Testis (tissue), 3 donors: ENCODE measurements around the gene LTB. TPM values are rescaled to one million over a fixed set of nuclear protein-coding genes. Genes with fewer than 3 reads are reported as not detected.

Source experiments
- DNase-seq: peaks from one replicate; pipeline ENCODE4 v3.0.0-alpha.2; 2019
- H3K27ac ChIP-seq, 2 donors: fragments of 200-600 bp; sonication (generic); one replicate each; pipeline ENCODE4 v1.5.1; 2019
- H3K27me3 ChIP-seq: fragments of 200-600 bp; sonication (generic); one replicate; pipeline ENCODE4 v1.5.1; 2019
- H3K36me3 ChIP-seq: fragments of 200-600 bp; sonication (generic); one replicate; pipeline ENCODE4 v1.5.1; 2017; ENCODE audit warnings: low read depth; ENCODE audit errors: missing control alignments
- H3K4me1 ChIP-seq: fragments of 200-600 bp; sonication (generic); one replicate; pipeline ENCODE4 v1.5.1; 2019
- H3K4me3 ChIP-seq, 2 donors: fragments of 200-600 bp; sonication (generic); one replicate each; pipeline ENCODE4 v1.5.1; 2017 to 2019
- H3K9me3 ChIP-seq: fragments of 200-600 bp; sonication (generic); one replicate; pipeline ENCODE4 v1.5.1; 2017
- POLR2A ChIP-seq: fragments of 450-650 bp; IDR thresholded peaks from one replicate; pipeline ENCODE4 v1.6.1; 2017; ENCODE audit warnings: antibody characterized with exemption, mild to moderate bottlenecking, moderate library complexity
- WGBS, 2 donors: methylation state at CpG; one replicate each; pipeline ENCODE4 v1.1.5; 2018; 5-methylcytosine and 5-hydroxymethylcytosine counted together
- intact Hi-C: fragments of 100-400 bp; cut with DNase I; formaldehyde crosslinking; loops from one replicate; pipeline ENCODE4 v1.15.1; 2023; ENCODE audit warnings: low total_unique reads
- polyA plus RNA-seq: library from polyadenylated mRNA; stranded (reverse); fragments of 350-450 nt; fragmentation: Illumina TruSeq; extraction: RNeasy Lipid Tissue Mini Kit (QIAGEN cat#74804); gene quantifications from one replicate; pipeline ENCODE4 v1.2.3, GENCODE V29; 2014; ENCODE audit warnings: low read depth, low replicate concordance; ENCODE audit not compliant: insufficient read depth
- total RNA-seq, 2 donors: library from RNA; depleted of rRNA; stranded (reverse); fragments of >200 nt; gene quantifications; one replicate each; pipeline ENCODE4 v1.2.3, GENCODE V29; 2016
- TF ChIP-seq, protein P1 (sequence below), 3 experiments: fragments of 450-650 bp in 2 of 3; fragments of 200-600 bp in 1 of 3; sonication (generic) in 1 of 3; IDR thresholded peaks; one replicate each; pipeline ENCODE4 v1.5.1; 2016 to 2019; ENCODE audit warnings: antibody characterized with exemption in 3 of 3, mild to moderate bottlenecking in 2 of 3, moderate library complexity in 1 of 3

LTB gene
- total and polyA plus RNA-seq, 3 donors from 2014 or later = 2.0 to 7.2 TPM; not detected in 1

DNA sequence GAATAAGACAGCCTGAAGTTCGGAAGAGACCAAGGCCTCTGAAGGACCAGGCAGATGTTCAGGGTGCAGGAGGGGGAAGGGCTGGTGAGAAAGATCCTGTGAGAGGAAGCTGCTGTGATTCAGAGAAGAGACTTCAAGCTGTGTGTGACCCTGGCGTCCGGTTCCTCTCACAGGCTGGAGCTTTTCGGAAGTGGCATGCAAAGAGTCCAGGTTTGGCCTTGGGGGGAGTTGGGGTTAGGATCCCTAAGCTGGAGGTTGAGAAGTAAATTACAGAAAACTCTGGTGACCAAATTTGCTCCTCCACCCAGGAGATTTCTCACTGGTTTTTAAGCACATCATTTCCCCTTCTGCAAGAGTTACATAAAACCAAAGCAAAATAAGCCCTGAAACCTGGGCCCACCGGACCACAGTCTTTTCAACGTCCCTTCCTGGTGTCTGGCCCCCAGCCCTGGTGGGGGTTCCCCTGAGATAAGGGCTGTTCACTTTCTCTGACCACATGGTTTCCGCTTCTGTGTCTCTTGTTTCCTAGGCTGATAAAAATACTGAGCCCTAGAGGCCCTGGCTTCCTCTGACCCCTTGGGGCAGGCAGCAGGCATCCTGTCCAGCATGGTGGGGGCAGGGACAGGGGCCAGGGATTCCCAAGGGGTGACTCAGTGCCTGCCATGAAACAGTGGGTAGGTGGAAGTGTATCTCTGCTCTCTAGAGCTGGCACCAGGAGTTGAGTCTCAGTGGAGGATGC is 22.1 kb downstream of the LTB start:
- Histone ChIP-seq H3K9me3 (no peaks in the 10 kb centered on the region), H3K27me3 (no peaks in the 10 kb centered on the region), H3K27ac (no peak overlapping the region), H3K4me1 (no peaks in the 10 kb centered on the region), H3K4me3 (no peak overlapping the region), H3K36me3 (no peaks in the 10 kb centered on the region)
- WGBS, 2 donors = 68 to 69% methylated on average over 7 of the region's 7 CpGs
- TF ChIP-seq POLR2A = no peak
- TF ChIP-seq, protein P1, sequence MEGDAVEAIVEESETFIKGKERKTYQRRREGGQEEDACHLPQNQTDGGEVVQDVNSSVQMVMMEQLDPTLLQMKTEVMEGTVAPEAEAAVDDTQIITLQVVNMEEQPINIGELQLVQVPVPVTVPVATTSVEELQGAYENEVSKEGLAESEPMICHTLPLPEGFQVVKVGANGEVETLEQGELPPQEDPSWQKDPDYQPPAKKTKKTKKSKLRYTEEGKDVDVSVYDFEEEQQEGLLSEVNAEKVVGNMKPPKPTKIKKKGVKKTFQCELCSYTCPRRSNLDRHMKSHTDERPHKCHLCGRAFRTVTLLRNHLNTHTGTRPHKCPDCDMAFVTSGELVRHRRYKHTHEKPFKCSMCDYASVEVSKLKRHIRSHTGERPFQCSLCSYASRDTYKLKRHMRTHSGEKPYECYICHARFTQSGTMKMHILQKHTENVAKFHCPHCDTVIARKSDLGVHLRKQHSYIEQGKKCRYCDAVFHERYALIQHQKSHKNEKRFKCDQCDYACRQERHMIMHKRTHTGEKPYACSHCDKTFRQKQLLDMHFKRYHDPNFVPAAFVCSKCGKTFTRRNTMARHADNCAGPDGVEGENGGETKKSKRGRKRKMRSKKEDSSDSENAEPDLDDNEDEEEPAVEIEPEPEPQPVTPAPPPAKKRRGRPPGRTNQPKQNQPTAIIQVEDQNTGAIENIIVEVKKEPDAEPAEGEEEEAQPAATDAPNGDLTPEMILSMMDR (IDR thresholded peaks at IDR 0.05) = no peak
- intact Hi-C loops = no loop called here
- DNase-seq = no peak

DNA sequence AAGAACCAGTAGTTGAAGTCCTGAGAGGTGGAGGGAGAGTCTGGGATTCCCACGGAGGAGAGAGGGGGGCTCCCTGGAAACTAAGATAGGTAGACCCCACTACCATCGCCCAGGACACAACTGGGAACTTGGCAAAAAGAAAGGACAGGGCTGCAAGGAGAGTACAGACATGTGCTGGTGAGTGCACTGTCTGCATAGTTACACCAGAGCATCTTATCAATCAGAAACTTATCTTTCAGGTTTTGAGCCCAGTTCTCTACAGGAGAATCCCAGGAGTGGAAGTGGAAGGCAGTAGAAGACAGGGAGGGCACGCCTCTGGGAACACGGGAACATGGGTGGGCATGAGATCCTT is 22.6 kb downstream of the LTB start:
- H3K4me1 ChIP-seq = no peaks in the 10 kb centered on the region
- intact Hi-C loops = no loop called here
- no peak for TF ChIP-seq POLR2A
- TF ChIP-seq, protein P1 (IDR thresholded peaks at IDR 0.05) = no peak
- no peaks in the 10 kb centered on the region for H3K9me3 ChIP-seq
- H3K36me3 ChIP-seq = no peaks in the 10 kb centered on the region
- H3K27ac ChIP-seq = no peak overlapping the region
- 77 to 84% methylated on average over 4 of the region's 4 CpGs for WGBS, 2 donors
- no peak for DNase-seq
- H3K4me3 ChIP-seq = no peak overlapping the region
- no peaks in the 10 kb centered on the region for H3K27me3 ChIP-seq

GRCh38 chr6:31558631-31559500 is 23.4 kb downstream of the LTB start:
- no peak for DNase-seq
- H3K4me1 ChIP-seq = no peaks in the 10 kb centered on the region
- H3K36me3 ChIP-seq = no peaks in the 10 kb centered on the region
- H3K4me3 ChIP-seq = no peak overlapping the region
- 81 to 91% methylated on average over 14 of the region's 14 CpGs for WGBS, 2 donors
- intact Hi-C loops = no loop called here
- no peaks in the 10 kb centered on the region for H3K27me3 ChIP-seq
- no peak for TF ChIP-seq POLR2A
- TF ChIP-seq, protein P1 (IDR thresholded peaks at IDR 0.05) = no peak
- H3K27ac ChIP-seq = no peak overlapping the region
- no peaks in the 10 kb centered on the region for H3K9me3 ChIP-seq

DNA sequence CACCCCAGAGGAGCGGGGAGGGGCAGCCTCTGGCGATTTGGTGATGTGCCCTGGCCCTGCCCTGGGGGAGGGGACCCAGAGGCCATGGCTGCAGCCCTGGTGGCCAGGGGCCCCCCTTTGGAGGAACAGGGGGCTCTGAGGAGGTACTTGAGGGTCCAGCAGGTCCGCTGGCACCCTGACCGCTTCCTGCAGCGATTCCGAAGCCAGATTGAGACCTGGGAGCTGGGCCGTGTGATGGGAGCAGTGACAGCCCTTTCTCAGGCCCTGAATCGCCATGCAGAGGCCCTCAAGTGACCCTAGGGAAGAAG is 24.0 kb downstream of the LTB start:
- WGBS, 2 donors = 89 to 100% methylated on average over 1 to 8 of the region's 8 CpGs
- intact Hi-C loops = no loop called here
- no peaks in the 10 kb centered on the region for H3K36me3 ChIP-seq

More for the DNA sequence above, 24.0 kb downstream of the LTB start:
- TF ChIP-seq POLR2A = no peak
- TF ChIP-seq, protein P1 (IDR thresholded peaks at IDR 0.05) = no peak
- Histone ChIP-seq H3K4me3 (no peak overlapping the region), H3K27me3 (no peaks in the 10 kb centered on the region), H3K4me1 (no peaks in the 10 kb centered on the region), H3K27ac (no peak overlapping the region), H3K9me3 (no peaks in the 10 kb centered on the region)
- no peak for DNase-seq
